ENCODE data around the gene VEZT. TPM values are rescaled to one million over a fixed set of nuclear protein-coding genes. Genes with fewer than 3 reads are reported as not detected.
A peak's percentile ranks its signal among the peaks of the same experiment; 100 is the strongest.

VEZT gene
- total and polyA plus RNA-seq, 9 of the 15 experiments (the other 6 are each of a cell fraction or from before 2014, with no cell fraction given): 16.1 to 61.5 (median 32.6) TPM

GRCh38 chr12:95319694-95320331 lies 102.2 kb downstream of the VEZT start:
- POLR2A ChIA-PET: no interaction called here
- H4K20me1 ChIP-seq (replicated peaks; ENCODE audit: control insufficient read depth, insufficient read depth, low read length): no peaks in the 10 kb centered on the region
- no peaks in the 10 kb centered on the region for H3K79me2 ChIP-seq (ENCODE audit: control insufficient read depth, insufficient read depth, low read length)
- H3K4me1 ChIP-seq (replicated peaks in 1 of 2; ENCODE audit: control insufficient read depth in 2 of 2, insufficient read depth in 2 of 2, low read length in 2 of 2): no peaks in the 10 kb centered on the region
- H3K9me1 ChIP-seq (ENCODE audit: control insufficient read depth, insufficient read depth, low read length): no peaks in the 10 kb centered on the region
- TF ChIP-seq ESRRA (IDR thresholded peaks at IDR 0.05; ENCODE audit: borderline replicate concordance, low read depth) (no peak), ZBTB1 (CRISPR knock-in tag; IDR thresholded peaks at IDR 0.05; ENCODE audit: borderline replicate concordance, low read depth) (no peak), HLTF (IDR thresholded peaks at IDR 0.05) (no peak), PHB2 (IDR thresholded peaks at IDR 0.05; ENCODE audit: low read depth) (no peak), POLR2AphosphoS2 (IDR thresholded peaks at IDR 0.05; ENCODE audit: low read length) (no peak), ZBTB7A (IDR thresholded peaks at IDR 0.05; ENCODE audit: borderline replicate concordance, control insufficient read depth, low read depth, low read length) (no peak), TFAM (CRISPR knock-in tag; conservative IDR thresholded peaks at IDR 0.05) (no peak), E2F5 (CRISPR knock-in tag; IDR thresholded peaks at IDR 0.05) (no peak), MEIS2 (IDR thresholded peaks at IDR 0.05; ENCODE audit: partially characterized antibody) (no peak), MNT (conservative IDR thresholded peaks at IDR 0.05) (no peak), KDM5B (IDR thresholded peaks at IDR 0.05; ENCODE audit: insufficient replicate concordance, low read depth, low read length) (no peak), RB1 (IDR thresholded peaks at IDR 0.05; ENCODE audit: low read depth) (no peak), FUS (optimal IDR thresholded peaks at IDR 0.05; ENCODE audit: low read depth, low read length) (no peak), COPS2 (conservative IDR thresholded peaks at IDR 0.05) (no peak), SIRT6 (IDR thresholded peaks at IDR 0.05; ENCODE audit: low read depth, low read length) (no peak), ZNF41 (CRISPR knock-in tag; conservative IDR thresholded peaks at IDR 0.05) (no peak)
- H3K27me3 ChIP-seq (ENCODE audit: control insufficient read depth in 2 of 2, insufficient read depth in 2 of 2, low read length in 2 of 2): peaks cover 0 to 9% of the 10 kb centered on the region in 2 experiments; a peak in 1 of 5 replicates
- no peak overlapping the region for H2AFZ ChIP-seq (ENCODE audit: low read depth, low read length)
- no peaks in the 10 kb centered on the region for H3K36me3 ChIP-seq (ENCODE audit: control insufficient read depth, insufficient read depth, low read length)
- CTCF ChIA-PET (ENCODE audit: low intra/inter-chr PET ratio): no interaction called here
- no peak overlapping the region for H3K27ac ChIP-seq (ENCODE audit: extremely low read depth, low read depth, low read length)
- no peaks in the 10 kb centered on the region for H3K9me3 ChIP-seq (replicated peaks; ENCODE audit: control insufficient read depth, insufficient read depth, low read depth, low read length)
- DNase-seq (ENCODE audit: extremely low read depth in 1 of 4, low spot score in 3 of 4): no peak
- no peak for ATAC-seq
- H3K4me3 ChIP-seq: no peak overlapping the region
- H3K9ac ChIP-seq (ENCODE audit: insufficient read depth in 1 of 2, low read depth in 2 of 2, low read length in 2 of 2): no peak overlapping the region
- in situ Hi-C loops (cut with MboI): no loop called here
- no peak overlapping the region for H3K4me2 ChIP-seq (ENCODE audit: insufficient read depth, low read length)
- BruUV-seq (replicated peaks): no TSS peak
- intact Hi-C loops (cut with micrococcal nuclease): no loop called here
- WGBS (ENCODE audit: insufficient coverage, low coverage, missing lambda C conversion rate): 17% methylated on average over 1 of the region's 1 CpG
- peak; percentile 26 for FAIRE-seq

Measured in K562 (cell line).